OCI-LY1 (cell line): ENCODE results near the gene MTPN.

Experiments
- EZH2 ChIP-seq: fragments of 200-600 bp; sonication (generic), shearing (Covaris generic); IDR thresholded peaks from 2 replicates; pipeline ENCODE4 v1.8.0; 2017; ENCODE audit warnings: borderline replicate concordance, mixed run types, mild to moderate bottlenecking, antibody characterized with exemption, low read length, moderate library complexity, mixed read lengths
- TF ChIP-seq, protein P1 (sequence below): fragments of 200-600 bp; sonication (generic), shearing (Covaris generic); IDR thresholded peaks from 2 replicates; pipeline ENCODE4 v1.5.1; 2017; ENCODE audit warnings: mild to moderate bottlenecking, antibody characterized with exemption, low read length, moderate library complexity, mixed read lengths

DNA sequence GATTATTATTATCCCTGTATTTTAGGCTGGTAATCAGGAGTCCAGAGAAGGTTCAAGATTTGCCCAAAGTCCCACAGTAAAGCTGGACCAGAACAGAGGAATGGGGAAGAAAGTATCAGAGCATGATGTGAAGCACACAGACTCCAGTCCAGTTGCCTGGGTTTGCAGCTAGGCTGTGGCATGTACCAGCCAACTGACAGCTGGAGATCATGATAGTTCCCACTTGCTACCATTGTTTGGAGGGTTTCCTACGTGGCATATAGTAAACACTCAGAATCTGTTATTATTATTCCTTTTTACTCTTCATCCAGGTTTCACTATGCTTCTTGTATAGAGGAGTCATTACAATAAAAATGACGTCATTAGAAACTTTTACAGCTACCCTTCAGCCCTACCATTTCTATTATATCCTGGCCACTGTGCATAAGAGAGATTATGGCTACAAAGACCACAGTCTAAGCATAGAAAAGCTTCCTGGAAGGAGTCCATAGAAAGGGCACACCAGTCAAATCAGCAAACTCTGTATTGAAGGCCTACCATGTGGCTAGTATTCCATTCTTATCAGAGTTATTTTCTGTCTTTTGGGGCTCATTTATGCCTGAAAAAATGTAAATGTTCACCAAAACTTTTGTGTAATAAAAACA lies 66.6 kb downstream of the MTPN start:
- no peak for TF ChIP-seq EZH2
- TF ChIP-seq, protein P1, sequence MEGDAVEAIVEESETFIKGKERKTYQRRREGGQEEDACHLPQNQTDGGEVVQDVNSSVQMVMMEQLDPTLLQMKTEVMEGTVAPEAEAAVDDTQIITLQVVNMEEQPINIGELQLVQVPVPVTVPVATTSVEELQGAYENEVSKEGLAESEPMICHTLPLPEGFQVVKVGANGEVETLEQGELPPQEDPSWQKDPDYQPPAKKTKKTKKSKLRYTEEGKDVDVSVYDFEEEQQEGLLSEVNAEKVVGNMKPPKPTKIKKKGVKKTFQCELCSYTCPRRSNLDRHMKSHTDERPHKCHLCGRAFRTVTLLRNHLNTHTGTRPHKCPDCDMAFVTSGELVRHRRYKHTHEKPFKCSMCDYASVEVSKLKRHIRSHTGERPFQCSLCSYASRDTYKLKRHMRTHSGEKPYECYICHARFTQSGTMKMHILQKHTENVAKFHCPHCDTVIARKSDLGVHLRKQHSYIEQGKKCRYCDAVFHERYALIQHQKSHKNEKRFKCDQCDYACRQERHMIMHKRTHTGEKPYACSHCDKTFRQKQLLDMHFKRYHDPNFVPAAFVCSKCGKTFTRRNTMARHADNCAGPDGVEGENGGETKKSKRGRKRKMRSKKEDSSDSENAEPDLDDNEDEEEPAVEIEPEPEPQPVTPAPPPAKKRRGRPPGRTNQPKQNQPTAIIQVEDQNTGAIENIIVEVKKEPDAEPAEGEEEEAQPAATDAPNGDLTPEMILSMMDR: no peak
